DLD1 (cell line): ENCODE results near the gene ZDHHC14.

Experiments used
- in situ Hi-C: cut with HindIII; loops from 2 replicates; pipeline ENCODE4 v1.10.0; 2017; ENCODE audit warnings: low sequenced_read_pairs

ZDHHC14 gene

GRCh38 chr6:157652601-157653363 lies 271.8 kb downstream of the ZDHHC14 start:
- in situ Hi-C loops, result no loop called here

GRCh38 chr6:157653521-157653920 lies 272.5 kb downstream of the ZDHHC14 start:
- in situ Hi-C loops, result no loop called here

GRCh38 chr6:157655139-157655538 lies 274.1 kb downstream of the ZDHHC14 start:
- in situ Hi-C loops, result no loop called here

- in situ Hi-C loops, result no loop called here
These were observed 275.5 kb downstream of the ZDHHC14 start for GRCh38 chr6:157656437-157656997.

GRCh38 chr6:157657754-157658153 lies 276.8 kb downstream of the ZDHHC14 start:
- in situ Hi-C loops, result no loop called here

GRCh38 chr6:157658301-157658700 lies 277.3 kb downstream of the ZDHHC14 start:
- in situ Hi-C loops, result no loop called here

- in situ Hi-C loops, result loop anchor here (10.0 kb wide), 1 partner anchor 335 kb away; the partner anchor contains the start of gene TMEM242
These were observed 278.7 kb downstream of the ZDHHC14 start for GRCh38 chr6:157659536-157660271.

- in situ Hi-C loops, result loop anchor here (10.0 kb wide), 1 partner anchor 336 kb away; the partner anchor contains the start of gene TMEM242
These were observed 279.4 kb downstream of the ZDHHC14 start for GRCh38 chr6:157660414-157660813.

- in situ Hi-C loops, result loop anchor here (10.0 kb wide), 1 partner anchor 337 kb away; the partner anchor contains the start of gene TMEM242
These were observed 280.7 kb downstream of the ZDHHC14 start for GRCh38 chr6:157661652-157662051.

- in situ Hi-C loops, result loop anchor here (10.0 kb wide), 1 partner anchor 338 kb away; the partner anchor contains the start of gene TMEM242
These were observed 282.3 kb downstream of the ZDHHC14 start for GRCh38 chr6:157663261-157663660.

GRCh38 chr6:157665180-157665579 lies 284.2 kb downstream of the ZDHHC14 start:
- in situ Hi-C loops, result loop anchor here (5.0 to 10.0 kb wide), 2 partner anchors 97 to 340 kb away; partner anchors contain the start of gene TMEM242

GRCh38 chr6:157666729-157667128 lies 285.7 kb downstream of the ZDHHC14 start:
- in situ Hi-C loops, result loop anchor here (5.0 to 10.0 kb wide), 2 partner anchors 96 to 342 kb away; partner anchors contain the start of gene TMEM242

- in situ Hi-C loops, result loop anchor here (5.0 to 10.0 kb wide), 2 partner anchors 95 to 343 kb away; partner anchors contain the start of gene TMEM242
These were observed 286.4 kb downstream of the ZDHHC14 start for GRCh38 chr6:157667211-157668008.

- in situ Hi-C loops, result loop anchor here (5.0 to 10.0 kb wide), 2 partner anchors 94 to 343 kb away; partner anchors contain the start of gene TMEM242
These were observed 287.0 kb downstream of the ZDHHC14 start for GRCh38 chr6:157668009-157668401.

- in situ Hi-C loops, result loop anchor here (5.0 to 10.0 kb wide), 2 partner anchors 94 to 344 kb away; partner anchors contain the start of gene TMEM242
These were observed 287.7 kb downstream of the ZDHHC14 start for GRCh38 chr6:157668713-157669112.

GRCh38 chr6:157669323-157669722 lies 288.3 kb downstream of the ZDHHC14 start:
- in situ Hi-C loops, result loop anchor here (5.0 to 10.0 kb wide), 2 partner anchors 93 to 345 kb away; partner anchors contain the start of gene TMEM242

- in situ Hi-C loops, result loop anchor here (5.0 to 10.0 kb wide), 2 partner anchors 93 to 345 kb away; partner anchors contain the start of gene TMEM242
These were observed 288.8 kb downstream of the ZDHHC14 start for GRCh38 chr6:157669747-157670216.

GRCh38 chr6:157670466-157671186 lies 289.6 kb downstream of the ZDHHC14 start:
- in situ Hi-C loops, result no loop called here

GRCh38 chr6:157672726-157673412 lies 291.9 kb downstream of the ZDHHC14 start:
- in situ Hi-C loops, result no loop called here
